ENCODE data around the gene SCFD2.
A peak's percentile ranks its signal among the peaks of the same experiment; 100 is the strongest.

The SCFD2 gene

DNA sequence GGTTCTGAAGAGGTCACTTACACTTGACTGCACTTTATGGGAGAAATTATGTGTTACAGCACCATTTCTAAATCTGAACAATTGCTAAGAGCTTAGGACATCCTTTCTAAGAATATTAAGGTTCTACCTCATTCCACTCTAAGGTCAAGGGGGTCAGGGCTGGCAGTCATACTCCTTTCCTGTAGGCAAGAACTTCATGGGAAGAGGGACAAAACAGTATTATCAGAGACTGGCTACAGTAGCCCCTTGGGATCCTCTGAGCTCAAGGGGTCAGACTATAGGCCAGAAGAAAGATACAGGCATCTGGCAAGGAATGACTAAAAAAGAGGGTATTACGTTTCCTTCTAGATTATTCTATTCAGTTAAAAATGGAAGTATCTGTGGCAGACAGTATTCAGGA, 388.6 kb downstream of the SCFD2 start:
- DNase-seq (ENCODE audit: low read depth): no peak
- TF ChIP-seq, protein P1, sequence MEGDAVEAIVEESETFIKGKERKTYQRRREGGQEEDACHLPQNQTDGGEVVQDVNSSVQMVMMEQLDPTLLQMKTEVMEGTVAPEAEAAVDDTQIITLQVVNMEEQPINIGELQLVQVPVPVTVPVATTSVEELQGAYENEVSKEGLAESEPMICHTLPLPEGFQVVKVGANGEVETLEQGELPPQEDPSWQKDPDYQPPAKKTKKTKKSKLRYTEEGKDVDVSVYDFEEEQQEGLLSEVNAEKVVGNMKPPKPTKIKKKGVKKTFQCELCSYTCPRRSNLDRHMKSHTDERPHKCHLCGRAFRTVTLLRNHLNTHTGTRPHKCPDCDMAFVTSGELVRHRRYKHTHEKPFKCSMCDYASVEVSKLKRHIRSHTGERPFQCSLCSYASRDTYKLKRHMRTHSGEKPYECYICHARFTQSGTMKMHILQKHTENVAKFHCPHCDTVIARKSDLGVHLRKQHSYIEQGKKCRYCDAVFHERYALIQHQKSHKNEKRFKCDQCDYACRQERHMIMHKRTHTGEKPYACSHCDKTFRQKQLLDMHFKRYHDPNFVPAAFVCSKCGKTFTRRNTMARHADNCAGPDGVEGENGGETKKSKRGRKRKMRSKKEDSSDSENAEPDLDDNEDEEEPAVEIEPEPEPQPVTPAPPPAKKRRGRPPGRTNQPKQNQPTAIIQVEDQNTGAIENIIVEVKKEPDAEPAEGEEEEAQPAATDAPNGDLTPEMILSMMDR (conservative IDR thresholded peaks at IDR 0.05; ENCODE audit: low read length): no peak
- H3K4me3 ChIP-seq (ENCODE audit: low read length): no peak overlapping the region

DNA sequence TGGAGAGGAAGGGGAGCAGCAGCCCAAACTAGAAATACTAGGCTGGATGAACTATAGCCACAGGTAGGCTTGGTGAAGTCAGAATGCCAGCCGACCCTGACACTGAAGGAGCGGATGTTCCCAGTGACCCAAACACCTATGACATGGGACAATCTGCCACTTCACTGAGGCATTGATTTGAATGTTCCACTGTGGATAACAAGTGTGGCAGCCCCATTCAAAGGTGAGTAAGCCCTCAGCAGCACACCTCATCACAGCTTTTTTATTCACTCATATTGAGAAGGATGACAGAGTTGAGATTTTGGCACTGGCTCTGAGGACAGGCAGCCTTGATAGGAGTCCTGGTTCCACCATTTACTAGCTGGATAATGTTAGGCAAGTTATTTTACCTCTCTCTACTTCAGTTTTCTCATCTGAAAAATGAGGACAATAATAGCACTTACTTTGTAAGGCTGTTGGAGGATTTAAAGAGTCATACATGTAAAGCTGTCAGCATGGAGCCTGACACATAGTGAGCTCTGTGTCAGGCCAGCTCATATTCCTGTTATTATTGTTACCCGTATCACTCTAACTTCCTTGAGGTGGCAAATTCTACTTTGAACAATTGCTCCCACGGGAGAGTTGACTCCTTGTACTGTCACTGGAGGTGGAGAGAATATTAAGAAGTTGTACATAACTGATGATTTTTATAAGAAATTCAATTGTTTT, 389.2 kb downstream of the SCFD2 start:
- TF ChIP-seq, protein P1 (conservative IDR thresholded peaks at IDR 0.05; ENCODE audit: low read length): no peak
- DNase-seq (ENCODE audit: low read depth): no peak
- no peak overlapping the region for H3K4me3 ChIP-seq (ENCODE audit: low read length)

DNA sequence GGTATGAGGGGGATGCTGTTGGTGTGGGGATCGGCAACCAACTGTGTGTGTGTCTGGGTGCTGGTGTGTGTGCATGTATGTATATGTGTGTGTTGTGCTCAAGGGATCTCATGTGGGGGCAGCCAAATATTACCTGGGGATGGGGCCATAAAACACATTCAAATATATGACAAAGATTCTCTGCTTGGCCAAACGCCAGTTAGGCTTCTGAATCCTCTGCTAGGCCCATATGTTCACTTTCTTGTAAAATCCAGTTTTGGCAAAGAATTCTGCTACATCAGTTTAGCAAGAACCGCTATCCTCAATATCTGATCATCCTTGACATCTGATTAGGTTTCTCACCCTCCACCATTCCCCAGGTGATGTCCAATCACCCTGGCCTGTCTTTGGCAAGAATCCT, 397.2 kb downstream of the SCFD2 start:
- TF ChIP-seq, protein P1 (conservative IDR thresholded peaks at IDR 0.05; ENCODE audit: low read length): no peak
- no peak for DNase-seq (ENCODE audit: low read depth)
- H3K4me3 ChIP-seq (ENCODE audit: low read length): no peak overlapping the region

DNA sequence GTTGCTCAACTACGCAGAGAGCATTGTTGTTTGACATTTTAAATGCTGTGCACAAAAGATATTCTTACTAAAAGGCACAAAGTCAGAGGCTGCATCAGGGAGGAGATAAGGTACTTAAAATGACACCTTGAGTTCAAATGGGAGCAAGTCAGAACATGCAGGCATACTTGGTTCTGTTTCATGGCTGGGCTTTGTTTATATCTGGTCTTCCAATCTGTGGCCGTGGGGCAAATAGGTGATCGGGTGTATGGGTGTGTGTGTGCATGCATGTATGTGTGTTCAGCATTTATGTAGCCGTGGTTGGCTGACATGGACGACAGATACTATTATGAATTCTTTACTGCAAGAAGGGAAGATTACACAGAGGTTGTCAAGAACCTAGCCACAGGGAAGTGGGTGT, 397.6 kb downstream of the SCFD2 start:
- DNase-seq (ENCODE audit: low read depth): no peak
- no peak overlapping the region for H3K4me3 ChIP-seq (ENCODE audit: low read length)
- TF ChIP-seq, protein P1 (conservative IDR thresholded peaks at IDR 0.05; ENCODE audit: low read length): no peak

DNA sequence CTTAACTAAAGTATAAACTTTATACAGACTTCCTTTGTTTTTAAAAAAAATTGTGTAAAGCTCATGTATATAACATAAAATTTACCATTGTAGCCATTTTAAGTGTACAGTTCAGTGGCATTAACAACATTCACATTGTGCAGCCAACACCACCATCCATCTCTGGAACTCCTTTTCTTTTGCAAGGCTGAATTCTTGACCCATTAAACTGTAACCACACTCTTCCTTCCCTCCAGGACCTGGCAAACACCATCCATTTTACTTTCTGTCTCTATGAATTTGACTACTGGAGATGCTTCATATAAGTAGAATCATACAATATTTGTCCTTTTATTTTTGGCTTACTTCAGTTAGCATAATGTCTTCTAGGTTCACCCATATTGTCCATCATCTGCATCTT, 399.1 kb downstream of the SCFD2 start:
- peak; percentile 64 for DNase-seq (ENCODE audit: low read depth)
- TF ChIP-seq, protein P1 (conservative IDR thresholded peaks at IDR 0.05; ENCODE audit: low read length): no peak
- H3K4me3 ChIP-seq (ENCODE audit: low read length): no peak overlapping the region

DNA sequence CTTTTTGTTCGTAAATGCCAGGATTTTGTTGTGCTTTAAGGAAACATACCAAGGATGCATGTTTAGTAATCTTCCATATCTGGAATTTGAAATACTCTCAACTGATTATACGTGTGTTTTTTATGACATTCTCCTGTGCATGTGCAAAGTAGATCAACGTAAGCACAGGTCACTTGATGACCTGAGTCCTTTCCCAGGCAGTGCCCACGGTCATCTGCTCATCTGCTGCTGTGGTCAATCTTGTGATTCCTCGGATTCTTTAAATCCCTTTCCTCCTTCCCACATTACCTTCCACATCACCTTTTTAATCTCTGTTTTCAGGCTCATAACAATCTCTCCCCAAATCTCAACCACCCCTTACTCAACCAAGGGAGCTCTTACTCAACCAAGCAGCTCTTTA, 399.7 kb downstream of the SCFD2 start:
- DNase-seq (ENCODE audit: low read depth): no peak
- TF ChIP-seq, protein P1 (conservative IDR thresholded peaks at IDR 0.05; ENCODE audit: low read length): no peak
- H3K4me3 ChIP-seq (ENCODE audit: low read length): no peak overlapping the region

DNA sequence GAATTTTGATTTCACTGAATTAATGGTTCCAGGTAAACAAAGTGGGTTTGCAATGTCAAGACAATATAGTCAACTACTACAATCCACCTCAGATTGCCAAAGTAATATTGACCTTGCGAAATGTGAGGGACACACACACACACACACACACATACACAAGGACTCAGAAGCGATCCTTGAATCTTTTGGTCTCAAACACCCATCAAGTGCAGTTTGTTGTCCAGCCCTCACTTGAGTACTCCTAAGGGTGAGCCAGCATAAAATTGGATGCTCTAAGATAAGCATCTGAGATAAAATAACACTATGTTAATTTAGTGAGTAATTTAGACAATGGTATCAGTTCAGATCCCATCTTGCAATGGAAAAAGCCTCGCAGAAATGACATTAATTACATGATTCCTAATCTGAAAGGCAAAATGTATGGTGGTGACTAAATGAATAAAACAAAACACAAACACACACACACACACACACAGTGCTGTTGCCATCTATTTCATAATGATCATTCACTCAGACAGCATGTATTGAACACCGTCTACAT, 401.2 kb downstream of the SCFD2 start:
- DNase-seq (ENCODE audit: low read depth): no peak
- H3K4me3 ChIP-seq (ENCODE audit: low read length): no peak overlapping the region
- TF ChIP-seq, protein P1 (conservative IDR thresholded peaks at IDR 0.05; ENCODE audit: low read length): no peak

Data from AG10803 (cell line).